Measurements from ENCODE around the gene NPNT.
A peak's percentile ranks its signal among the peaks of the same experiment; 100 is the strongest.

The NPNT gene

GRCh38 chr4:105912633-105913032 lies 17.4 kb downstream of the NPNT start:
- TF ChIP-seq, protein P1, sequence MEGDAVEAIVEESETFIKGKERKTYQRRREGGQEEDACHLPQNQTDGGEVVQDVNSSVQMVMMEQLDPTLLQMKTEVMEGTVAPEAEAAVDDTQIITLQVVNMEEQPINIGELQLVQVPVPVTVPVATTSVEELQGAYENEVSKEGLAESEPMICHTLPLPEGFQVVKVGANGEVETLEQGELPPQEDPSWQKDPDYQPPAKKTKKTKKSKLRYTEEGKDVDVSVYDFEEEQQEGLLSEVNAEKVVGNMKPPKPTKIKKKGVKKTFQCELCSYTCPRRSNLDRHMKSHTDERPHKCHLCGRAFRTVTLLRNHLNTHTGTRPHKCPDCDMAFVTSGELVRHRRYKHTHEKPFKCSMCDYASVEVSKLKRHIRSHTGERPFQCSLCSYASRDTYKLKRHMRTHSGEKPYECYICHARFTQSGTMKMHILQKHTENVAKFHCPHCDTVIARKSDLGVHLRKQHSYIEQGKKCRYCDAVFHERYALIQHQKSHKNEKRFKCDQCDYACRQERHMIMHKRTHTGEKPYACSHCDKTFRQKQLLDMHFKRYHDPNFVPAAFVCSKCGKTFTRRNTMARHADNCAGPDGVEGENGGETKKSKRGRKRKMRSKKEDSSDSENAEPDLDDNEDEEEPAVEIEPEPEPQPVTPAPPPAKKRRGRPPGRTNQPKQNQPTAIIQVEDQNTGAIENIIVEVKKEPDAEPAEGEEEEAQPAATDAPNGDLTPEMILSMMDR (IDR thresholded peaks at IDR 0.05; ENCODE audit: low read depth, low read length) = no peak
- no peak overlapping the region for H3K4me3 ChIP-seq (replicated peaks in 1 of 2; ENCODE audit: low read depth in 2 of 2, low read length in 2 of 2)
- no peak for DNase-seq (ENCODE audit: low read depth in 2 of 2)

- TF ChIP-seq, protein P1 (IDR thresholded peaks at IDR 0.05; ENCODE audit: low read depth, low read length) = no peak
- no peak for DNase-seq (ENCODE audit: low read depth in 2 of 2)
- no peak overlapping the region for H3K4me3 ChIP-seq (replicated peaks in 1 of 2; ENCODE audit: low read depth in 2 of 2, low read length in 2 of 2)
Measured at GRCh38 chr4:105917171-105917685, 22.0 kb downstream of the NPNT start.

DNA sequence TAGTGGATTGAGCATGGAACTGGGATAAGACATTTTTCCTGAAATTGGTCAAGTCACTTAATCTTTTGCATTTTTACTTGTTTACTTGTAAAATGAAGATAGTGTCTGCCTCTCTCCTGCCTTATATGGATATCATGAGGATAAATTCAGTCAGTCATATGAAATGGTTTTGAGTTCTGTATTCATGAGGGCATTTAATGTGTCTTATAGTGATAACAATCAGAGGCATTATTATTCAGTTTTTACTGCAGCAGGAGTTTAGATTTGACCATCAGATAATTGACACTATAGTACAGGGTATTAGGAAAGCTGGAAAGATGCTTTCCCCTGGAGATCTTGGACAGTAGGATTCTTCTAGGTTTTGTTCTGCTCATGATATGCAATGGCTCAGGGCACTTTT lies 26.0 kb downstream of the NPNT start:
- no peak for DNase-seq (ENCODE audit: low read depth in 2 of 2)
- TF ChIP-seq, protein P1 (IDR thresholded peaks at IDR 0.05; ENCODE audit: low read depth, low read length) = no peak
- H3K4me3 ChIP-seq (replicated peaks in 1 of 2; ENCODE audit: low read depth in 2 of 2, low read length in 2 of 2) = no peak overlapping the region

- peak; percentile 3 to 7 for DNase-seq (ENCODE audit: low read depth in 2 of 2)
- H3K4me3 ChIP-seq (replicated peaks in 1 of 2; ENCODE audit: low read depth in 2 of 2, low read length in 2 of 2) = no peak overlapping the region
- TF ChIP-seq, protein P1 (IDR thresholded peaks at IDR 0.05; ENCODE audit: low read depth, low read length) = no peak
Measured at GRCh38 chr4:105923497-105924238, 28.4 kb downstream of the NPNT start.

DNA sequence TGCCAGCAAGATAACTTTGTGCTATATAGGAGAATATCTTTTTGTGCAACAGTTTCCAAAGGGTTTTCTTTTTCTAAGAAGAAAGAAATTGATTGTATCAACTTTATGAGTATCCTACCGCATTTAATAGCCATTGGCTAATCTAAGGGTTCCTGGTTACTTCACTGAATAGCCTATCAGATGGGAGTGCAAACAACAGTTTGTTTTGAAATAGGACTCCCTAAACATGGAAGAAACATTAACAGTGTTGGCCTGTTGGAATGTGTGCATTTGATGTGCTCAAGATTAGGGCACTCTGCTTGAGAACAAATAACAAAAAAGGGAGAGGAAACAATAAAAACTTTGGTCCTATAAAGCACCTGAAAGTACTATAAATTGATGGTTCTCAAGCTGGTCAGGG lies 29.1 kb downstream of the NPNT start:
- no peak for DNase-seq (ENCODE audit: low read depth in 2 of 2)
- TF ChIP-seq, protein P1 (IDR thresholded peaks at IDR 0.05; ENCODE audit: low read depth, low read length) = no peak
- H3K4me3 ChIP-seq (replicated peaks in 1 of 2; ENCODE audit: low read depth in 2 of 2, low read length in 2 of 2) = no peak overlapping the region

DNA sequence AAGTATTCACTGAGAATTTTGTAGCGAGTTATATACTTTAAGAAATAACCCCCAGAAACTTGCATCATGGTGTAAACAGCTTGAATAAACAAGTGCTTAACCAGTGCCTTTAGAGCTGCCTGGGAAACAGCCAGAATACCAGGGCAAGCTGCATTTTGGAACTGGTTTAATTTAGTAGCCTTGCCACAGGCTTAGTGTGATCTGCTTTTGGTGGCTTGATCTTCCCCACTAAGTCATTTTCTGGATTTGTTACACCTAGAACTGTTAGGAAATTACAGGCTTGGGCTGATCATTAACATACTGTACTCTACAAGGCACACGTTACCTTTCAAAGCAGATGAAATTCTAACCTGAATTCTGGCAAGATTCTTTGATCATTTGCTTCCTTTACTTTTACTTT lies 35.4 kb downstream of the NPNT start:
- no peak overlapping the region for H3K4me3 ChIP-seq (replicated peaks in 1 of 2; ENCODE audit: low read depth in 2 of 2, low read length in 2 of 2)
- TF ChIP-seq, protein P1 (IDR thresholded peaks at IDR 0.05; ENCODE audit: low read depth, low read length) = no peak

More for the DNA sequence above, 35.4 kb downstream of the NPNT start:
- DNase-seq (ENCODE audit: low read depth in 2 of 2) = no peak

Data from cardiac fibroblast (primary cell).